ENCODE data around the gene BCL2L15.

GRCh38 chr1:113930499-113931161, 43.2 kb upstream of the BCL2L15 start:
- TF ChIP-seq MAX (CRISPR knock-in tag; IDR thresholded peaks at IDR 0.05) (no peak), CTCF (IDR thresholded peaks at IDR 0.05) (no peak), IRF1 (CRISPR knock-in tag; IDR thresholded peaks at IDR 0.05) (no peak), CBFB (CRISPR knock-in tag; IDR thresholded peaks at IDR 0.05; ENCODE audit: low read depth) (no peak), ATF1 (CRISPR knock-in tag; IDR thresholded peaks at IDR 0.05) (no peak), TCF7 (CRISPR knock-in tag; IDR thresholded peaks at IDR 0.05; ENCODE audit: low read depth) (no peak), NR3C1 (CRISPR knock-in tag; conservative IDR thresholded peaks at IDR 0.05; ENCODE audit: low read depth) (no peak), AFF4 (CRISPR knock-in tag; IDR thresholded peaks at IDR 0.05; ENCODE audit: borderline replicate concordance) (no peak), ZNF232 (CRISPR knock-in tag; IDR thresholded peaks at IDR 0.05) (no peak), MLX (CRISPR knock-in tag; IDR thresholded peaks at IDR 0.05) (no peak), PREB (CRISPR knock-in tag; IDR thresholded peaks at IDR 0.05; ENCODE audit: borderline replicate concordance) (no peak), ETV6 (CRISPR knock-in tag; IDR thresholded peaks at IDR 0.05) (no peak), ATF2 (CRISPR knock-in tag; IDR thresholded peaks at IDR 0.05; ENCODE audit: borderline replicate concordance, low read depth) (no peak), HMGA2 (CRISPR knock-in tag; IDR thresholded peaks at IDR 0.05) (no peak)

Data from WTC11 (cell line).